Mucosa of rectum (tissue), 2 donors: ENCODE data around the gene ABCC4.

Source experiments
- H3K27ac ChIP-seq, 2 donors: one replicate each; pipeline ENCODE4 v1.7.0; 2013; ENCODE audit warnings: inconsistent platforms in 2 of 2, low read depth in 2 of 2, low read length in 2 of 2
- H3K27me3 ChIP-seq, 2 donors: one replicate each; pipeline ENCODE4 v1.7.0; 2013; ENCODE audit warnings: low read length in 2 of 2; ENCODE audit not compliant: control insufficient read depth in 2 of 2, insufficient read depth in 2 of 2
- H3K36me3 ChIP-seq, 2 donors: one replicate each; pipeline ENCODE4 v1.7.0; 2013; ENCODE audit warnings: low read length in 2 of 2; ENCODE audit not compliant: control insufficient read depth in 2 of 2, insufficient read depth in 2 of 2
- H3K4me1 ChIP-seq, 2 donors: one replicate each; pipeline ENCODE4 v1.7.0; 2013; ENCODE audit warnings: low read length in 2 of 2, mild to moderate bottlenecking in 1 of 2; ENCODE audit not compliant: control insufficient read depth in 2 of 2, insufficient read depth in 2 of 2
- H3K4me3 ChIP-seq, 2 donors: one replicate each; pipeline ENCODE4 v1.7.0; 2013; ENCODE audit warnings: low read length in 2 of 2
- H3K9ac ChIP-seq, 2 donors: one replicate each; pipeline ENCODE4 v1.7.0; 2013; ENCODE audit warnings: low read length in 2 of 2, low read depth in 1 of 2, mild to moderate bottlenecking in 1 of 2
- H3K9me3 ChIP-seq, 2 donors: one replicate each; pipeline ENCODE4 v1.7.0; 2013; ENCODE audit warnings: low read length in 2 of 2; ENCODE audit not compliant: control insufficient read depth in 2 of 2
- donor health status: healthy.
- donor health status: Normal muscosa, but diverticular disease.

The ABCC4 gene

DNA sequence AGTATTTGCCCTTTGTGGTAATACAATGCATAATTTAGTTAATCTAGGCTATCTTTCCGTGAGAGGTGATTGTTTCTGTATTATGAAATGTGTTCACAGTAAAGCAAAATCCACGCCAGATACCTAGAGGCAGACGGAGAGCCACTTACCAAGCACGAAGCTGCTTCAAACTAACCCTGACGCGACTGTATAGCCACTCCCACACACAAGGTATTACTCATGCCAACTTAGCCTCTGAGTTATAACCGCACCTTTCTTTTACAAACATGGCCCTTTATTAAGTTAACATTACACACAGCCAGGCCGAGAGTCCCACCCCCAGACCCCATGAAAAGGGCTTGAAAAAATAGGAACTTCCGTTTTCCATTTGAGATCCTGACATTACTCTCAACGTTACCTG, 185.7 kb downstream of the ABCC4 start:
- Histone ChIP-seq H3K36me3 (no peaks in the 10 kb centered on the region), H3K27ac (no peak overlapping the region), H3K4me3 (no peak overlapping the region), H3K27me3 (no peaks in the 10 kb centered on the region), H3K9ac (no peak overlapping the region), H3K9me3 (no peaks in the 10 kb centered on the region), H3K4me1 (no peaks in the 10 kb centered on the region)

DNA sequence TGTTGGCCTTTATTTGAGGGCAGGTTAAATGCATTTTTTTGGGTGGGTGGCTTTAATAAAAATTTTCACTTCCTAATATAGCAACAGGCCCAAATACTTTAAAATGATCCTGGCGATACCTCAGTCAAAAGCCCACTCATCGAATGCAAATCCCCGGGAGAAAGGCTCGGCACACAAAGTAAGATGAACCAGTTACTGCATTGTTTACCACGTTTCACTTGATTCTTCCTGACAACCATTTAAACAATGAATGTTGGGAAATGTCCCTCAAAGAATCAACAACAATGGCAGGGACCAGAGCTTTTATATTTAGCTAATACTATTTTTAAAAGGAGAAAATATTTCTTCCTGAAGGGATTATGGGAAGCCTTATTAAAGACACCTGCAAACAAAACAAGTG, 187.7 kb downstream of the ABCC4 start:
- Histone ChIP-seq H3K9ac (no peak overlapping the region), H3K27ac (no peak overlapping the region), H3K4me1 (no peaks in the 10 kb centered on the region), H3K27me3 (no peaks in the 10 kb centered on the region), H3K9me3 (no peaks in the 10 kb centered on the region), H3K36me3 (no peaks in the 10 kb centered on the region), H3K4me3 (no peak overlapping the region)

DNA sequence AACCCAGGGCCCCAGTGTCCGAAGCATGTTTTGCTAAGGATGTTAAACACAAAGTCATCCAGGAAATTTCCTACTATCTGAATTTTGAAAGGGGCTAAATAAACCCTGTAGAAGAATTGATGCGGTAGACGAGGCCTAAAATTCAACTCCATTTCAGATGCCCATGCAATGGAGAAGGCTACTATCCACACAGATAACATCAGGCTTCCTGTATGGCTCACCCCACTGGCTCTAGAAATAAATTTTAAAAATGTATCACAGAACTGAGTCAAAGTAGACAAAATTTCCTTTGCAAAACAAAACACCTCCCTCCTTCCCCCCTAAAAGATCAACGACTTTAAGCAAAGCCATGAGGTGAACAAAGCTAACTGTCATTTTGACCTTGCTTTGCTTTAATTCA, 188.4 kb downstream of the ABCC4 start:
- Histone ChIP-seq H3K4me1 (no peaks in the 10 kb centered on the region), H3K27ac (no peak overlapping the region), H3K9me3 (no peaks in the 10 kb centered on the region), H3K27me3 (no peaks in the 10 kb centered on the region), H3K9ac (no peak overlapping the region), H3K4me3 (no peak overlapping the region), H3K36me3 (no peaks in the 10 kb centered on the region)

DNA sequence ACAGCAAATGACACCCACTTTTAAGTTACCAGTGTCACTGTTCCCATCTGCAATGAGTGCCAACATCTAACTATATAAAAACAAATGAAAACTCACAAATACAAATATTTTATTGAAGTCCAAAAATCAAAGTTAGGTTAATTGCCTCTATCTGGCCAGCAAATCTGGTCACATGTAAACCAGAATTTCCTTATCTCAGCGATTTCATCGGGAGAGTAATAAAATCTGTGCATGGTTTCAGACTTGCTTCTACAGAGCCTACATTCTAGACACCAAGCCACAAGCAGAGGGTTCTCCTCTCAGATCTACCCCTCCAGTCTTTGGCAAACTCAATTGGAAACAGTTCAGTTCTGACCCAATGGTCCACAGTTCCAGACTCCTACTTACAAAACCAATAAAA, 189.6 kb downstream of the ABCC4 start:
- Histone ChIP-seq H3K27ac (no peak overlapping the region), H3K9ac (no peak overlapping the region), H3K36me3 (no peaks in the 10 kb centered on the region), H3K27me3 (no peaks in the 10 kb centered on the region), H3K4me3 (no peak overlapping the region), H3K9me3 (no peaks in the 10 kb centered on the region), H3K4me1 (no peaks in the 10 kb centered on the region)

DNA sequence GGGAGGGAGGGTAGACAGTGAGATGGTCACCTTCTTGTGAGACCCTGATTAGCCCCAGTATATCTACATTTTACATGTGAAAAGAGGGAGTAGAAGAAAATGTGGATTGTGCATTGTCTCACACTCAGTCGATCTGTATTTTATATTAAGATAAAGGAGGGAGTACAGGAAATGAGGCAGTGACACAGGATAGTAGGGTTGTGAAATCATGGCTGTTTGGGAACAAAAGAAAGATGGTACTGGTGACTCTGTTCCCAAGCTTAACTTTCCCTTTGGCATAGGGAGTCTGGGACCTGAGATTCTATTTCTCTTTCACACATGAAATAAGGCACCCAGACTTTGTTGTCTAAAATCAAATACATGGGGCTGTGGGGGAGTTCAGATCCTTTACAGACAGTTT, 194.7 kb downstream of the ABCC4 start:
- H3K4me1 ChIP-seq, result no peaks in the 10 kb centered on the region
- H3K36me3 ChIP-seq, result peaks cover 0 to 2% of the 10 kb centered on the region in 2 donors
- no peaks in the 10 kb centered on the region for H3K27me3 ChIP-seq
- no peak overlapping the region for H3K9ac ChIP-seq
- H3K4me3 ChIP-seq, result no peak overlapping the region
- H3K27ac ChIP-seq, result no peak overlapping the region
- no peaks in the 10 kb centered on the region for H3K9me3 ChIP-seq

DNA sequence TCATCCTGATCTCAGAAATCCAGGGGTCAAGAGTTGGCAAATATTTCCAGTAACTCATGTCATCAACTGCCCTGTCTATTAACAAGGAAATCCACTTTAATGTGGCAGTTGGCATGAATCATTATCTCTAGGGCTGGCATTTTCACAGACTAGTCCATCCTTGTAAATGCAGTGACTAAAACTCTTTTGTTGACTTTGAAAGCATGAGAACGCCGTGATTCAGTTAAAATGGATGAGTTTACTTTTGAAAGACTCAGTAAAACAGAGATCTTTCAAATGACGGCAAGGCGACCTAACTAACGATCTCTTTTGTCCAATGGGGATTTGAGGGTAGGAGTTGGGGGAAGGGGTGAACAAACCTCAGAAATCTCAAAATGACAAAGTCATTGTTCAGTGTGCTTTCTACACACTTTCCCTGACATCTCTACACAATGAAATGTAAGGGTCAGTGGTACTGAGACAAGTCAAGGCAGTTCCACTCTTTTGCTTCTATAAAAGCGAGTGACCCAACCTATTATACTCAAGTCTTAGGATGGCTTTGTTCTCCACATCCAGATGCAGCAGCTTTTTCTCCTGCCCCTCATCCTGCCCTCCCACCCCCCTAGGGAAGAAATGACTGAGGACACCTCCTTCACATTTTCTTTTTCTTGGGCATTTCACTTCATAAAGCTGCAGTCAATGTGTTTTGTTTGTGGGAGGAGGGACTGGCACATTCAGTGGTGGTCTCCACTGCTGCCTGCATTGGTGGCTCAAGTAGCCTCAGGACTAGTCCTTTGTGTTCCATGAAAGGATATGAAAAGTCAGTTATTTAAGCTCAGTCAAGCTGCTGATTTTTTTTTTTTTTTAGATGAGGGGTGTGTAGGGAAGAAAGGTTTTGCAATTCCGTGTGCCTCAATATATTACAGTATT, 200.5 kb downstream of the ABCC4 start:
- Histone ChIP-seq H3K4me3 (no peak overlapping the region), H3K4me1 (no peaks in the 10 kb centered on the region), H3K9me3 (no peaks in the 10 kb centered on the region), H3K36me3 (peaks cover 0 to 2% of the 10 kb centered on the region in 2 donors), H3K27me3 (no peaks in the 10 kb centered on the region), H3K9ac (no peak overlapping the region), H3K27ac (no peak overlapping the region)

DNA sequence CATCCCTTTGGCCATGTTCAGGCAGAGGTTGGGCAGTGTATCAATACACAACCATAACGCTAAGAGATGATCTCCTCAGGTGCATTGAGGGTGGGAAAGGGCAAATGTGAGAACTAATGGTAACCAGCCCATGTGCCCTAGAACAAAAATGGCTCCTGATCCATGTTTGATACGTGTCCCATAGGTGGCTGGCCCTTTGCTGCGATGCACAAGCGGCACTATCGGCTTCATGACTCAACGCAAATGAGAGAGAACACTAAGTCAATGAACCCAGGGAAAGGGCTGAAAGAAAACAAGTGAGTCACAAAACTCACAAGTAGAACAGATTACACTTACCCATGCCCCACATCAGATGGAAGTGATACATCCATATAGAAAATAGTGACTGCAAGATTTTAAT, 201.7 kb downstream of the ABCC4 start:
- H3K4me1 ChIP-seq, result no peaks in the 10 kb centered on the region
- no peak overlapping the region for H3K9ac ChIP-seq
- H3K4me3 ChIP-seq, result no peak overlapping the region
- H3K36me3 ChIP-seq, result no peaks in the 10 kb centered on the region
- no peaks in the 10 kb centered on the region for H3K9me3 ChIP-seq
- no peak overlapping the region for H3K27ac ChIP-seq
- H3K27me3 ChIP-seq, result no peaks in the 10 kb centered on the region

DNA sequence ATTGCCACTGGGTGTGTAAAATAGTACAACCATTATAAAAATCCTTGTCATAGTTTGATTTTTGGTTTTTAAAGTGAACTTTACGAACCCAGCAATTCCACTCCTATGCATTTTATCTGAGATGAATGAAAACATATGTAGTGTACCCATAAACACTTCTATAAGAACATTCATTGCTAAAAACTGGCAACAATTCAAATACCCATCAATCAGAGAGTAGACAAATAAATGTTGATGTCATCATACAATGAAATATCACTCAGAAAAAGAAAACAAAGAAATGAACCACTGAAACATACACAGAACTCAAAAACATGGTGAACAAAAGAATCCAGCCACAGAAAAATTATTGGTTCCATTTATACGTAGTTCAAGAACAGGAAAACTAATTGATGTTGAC, 202.3 kb downstream of the ABCC4 start:
- Histone ChIP-seq H3K36me3 (no peaks in the 10 kb centered on the region), H3K27me3 (no peaks in the 10 kb centered on the region), H3K9ac (no peak overlapping the region), H3K4me3 (no peak overlapping the region), H3K27ac (no peak overlapping the region), H3K9me3 (no peaks in the 10 kb centered on the region), H3K4me1 (no peaks in the 10 kb centered on the region)

DNA sequence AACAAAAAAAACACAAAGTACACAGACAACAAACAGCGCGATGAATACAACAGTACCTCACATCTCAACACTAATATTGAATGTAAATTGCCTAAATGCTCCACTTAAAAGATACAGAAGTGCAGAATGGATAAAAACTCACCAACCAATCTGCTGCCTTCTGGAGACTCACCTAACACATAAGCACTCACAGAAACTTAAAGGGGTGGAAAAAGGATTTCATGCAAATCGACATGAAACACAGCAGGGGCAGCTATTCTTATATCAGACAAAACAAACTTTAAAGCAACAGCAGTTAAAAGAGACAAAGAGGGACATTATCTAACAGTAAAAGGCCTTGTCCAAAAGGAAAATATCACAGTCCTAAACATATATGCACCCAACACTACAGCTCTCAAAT, 209.5 kb downstream of the ABCC4 start:
- Histone ChIP-seq H3K27ac (no peak overlapping the region), H3K36me3 (no peaks in the 10 kb centered on the region), H3K9me3 (no peaks in the 10 kb centered on the region), H3K4me3 (no peak overlapping the region), H3K9ac (no peak overlapping the region), H3K4me1 (no peaks in the 10 kb centered on the region), H3K27me3 (no peaks in the 10 kb centered on the region)

DNA sequence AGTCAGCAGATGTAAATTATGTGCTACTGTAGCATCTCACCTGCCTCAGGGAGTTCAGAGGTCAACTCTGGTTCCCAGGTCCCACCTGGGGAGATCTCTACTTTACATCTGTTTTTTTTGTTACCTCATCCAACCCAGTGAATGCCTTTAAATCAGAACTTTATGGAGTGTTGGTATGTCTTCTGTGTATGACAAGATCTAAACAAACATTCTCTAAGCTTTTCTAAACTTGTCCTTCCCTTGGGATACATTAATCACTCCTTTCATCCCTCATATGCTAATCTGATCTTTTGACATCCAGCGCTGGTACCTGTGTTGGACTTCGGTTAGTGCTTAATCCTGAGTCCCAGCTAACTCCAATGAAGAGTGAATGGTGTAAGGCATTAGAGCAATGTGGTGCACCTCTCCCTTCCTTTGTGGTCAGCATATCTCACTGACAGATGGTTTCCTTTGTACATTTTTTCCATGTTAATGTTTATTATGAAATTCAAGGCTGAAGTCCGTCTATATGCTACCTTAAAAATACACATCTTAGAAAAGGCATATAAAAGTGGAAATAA, 213.4 kb downstream of the ABCC4 start:
- Histone ChIP-seq H3K36me3 (no peaks in the 10 kb centered on the region), H3K4me1 (no peaks in the 10 kb centered on the region), H3K4me3 (no peak overlapping the region), H3K27me3 (no peaks in the 10 kb centered on the region), H3K9me3 (no peaks in the 10 kb centered on the region), H3K9ac (no peak overlapping the region), H3K27ac (no peak overlapping the region)
